Stimulated activated CD4-positive, alpha-beta T cell treated with anti-CD3 and anti-CD28 coated beads, TNF-alpha, amount 100 ng/mL, for 48 hours (primary cell): ENCODE measurements around the gene CLMN.
"Not testable (repeated sequence)": the region's sequence is repeated elsewhere in the genome, so short reads cannot be mapped to it uniquely, and the experiment has no call there.

ENCODE experiments used
- DNase-seq, 3 donors: peaks; one replicate each; pipeline ENCODE4 v3.0.0-alpha.2; 2020; ENCODE audit warnings: low read depth in 3 of 3

The CLMN gene

DNA sequence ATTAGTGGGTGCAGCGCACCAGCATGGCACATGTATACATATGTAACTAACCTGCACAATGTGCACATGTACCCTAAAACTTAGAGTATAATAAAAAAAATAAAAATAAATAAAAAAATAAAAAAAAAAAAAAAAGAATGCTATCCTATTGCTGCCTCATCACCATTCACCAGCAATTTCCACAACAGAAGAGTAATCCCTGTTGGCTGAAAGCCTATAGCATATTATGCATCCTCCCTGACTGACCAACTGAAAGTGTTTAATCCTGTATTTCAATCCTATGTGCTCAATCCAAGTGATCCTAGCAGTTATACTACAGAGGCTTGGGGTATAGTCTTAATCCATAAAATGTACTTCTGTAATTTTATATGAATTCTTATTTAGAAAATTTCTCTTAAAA lies 180.8 kb downstream of the CLMN start:
- DNase-seq: no peak

DNA sequence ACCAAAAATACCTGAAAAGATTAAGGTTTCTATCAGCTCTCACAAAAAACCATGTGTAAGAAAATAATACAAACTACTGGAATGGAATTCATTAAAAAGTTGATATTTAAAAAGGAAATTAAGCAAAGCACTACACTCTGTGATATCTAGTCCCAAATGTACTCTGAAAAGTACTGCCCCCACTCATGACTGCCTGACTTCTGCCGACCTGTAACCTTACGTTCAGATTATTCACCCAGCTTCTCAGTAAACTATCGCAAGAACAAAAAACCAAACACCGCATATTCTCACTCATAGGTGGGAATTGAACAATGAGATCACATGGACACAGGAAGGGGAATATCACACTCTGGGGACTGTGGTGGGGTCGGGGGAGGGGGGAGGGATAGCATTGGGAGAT lies 181.3 kb downstream of the CLMN start:
- not testable (repeated sequence) for DNase-seq

DNA sequence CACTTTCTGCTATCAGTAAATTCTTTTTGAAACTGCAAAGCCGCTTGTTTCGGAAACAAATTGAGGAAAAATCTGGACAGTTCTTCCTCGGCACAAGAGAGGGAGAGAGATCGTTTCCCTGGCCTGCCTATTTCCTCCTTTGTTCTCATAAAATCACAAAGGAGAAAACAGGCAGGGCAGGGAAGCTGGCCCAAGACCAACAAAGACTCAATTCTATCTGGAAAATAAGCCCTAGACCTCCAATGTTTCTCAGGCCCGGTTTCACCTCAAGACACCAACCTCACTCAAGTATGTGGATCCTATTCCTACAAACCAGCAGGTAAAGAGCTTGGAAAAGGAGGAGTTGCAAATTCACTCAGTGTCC lies 181.9 kb downstream of the CLMN start:
- DNase-seq: no peak

DNA sequence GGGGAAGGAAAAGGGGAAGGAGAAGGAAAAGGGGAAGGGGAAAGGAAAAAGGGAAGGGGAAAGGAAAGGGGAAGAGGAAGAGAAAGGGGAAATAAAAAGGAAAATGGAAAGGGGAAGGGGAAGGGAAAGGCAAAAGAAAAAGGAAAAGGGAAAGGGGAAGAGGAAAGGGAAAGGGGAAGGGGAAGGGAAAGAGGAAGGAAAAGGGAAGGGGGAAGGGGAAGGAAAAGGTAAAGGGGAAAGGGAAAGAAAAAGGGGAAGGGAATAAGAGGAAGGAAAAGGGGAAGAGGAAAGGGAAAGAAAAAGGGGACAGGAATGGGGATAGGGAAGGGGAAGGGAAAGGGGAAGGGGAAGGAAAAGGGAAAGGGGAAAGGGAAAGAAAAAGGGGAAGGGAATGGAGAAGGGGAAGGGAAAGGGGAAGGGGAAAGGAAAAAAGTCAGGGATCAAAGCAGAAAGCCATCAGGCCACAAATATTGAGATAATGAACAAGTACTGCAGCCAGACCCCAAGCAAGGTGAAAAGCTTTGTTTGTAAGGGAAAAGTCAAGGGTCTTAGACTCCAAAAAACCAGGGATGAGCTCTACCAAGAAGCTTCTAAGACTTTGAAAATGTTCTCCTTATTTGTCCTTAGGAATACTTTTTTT lies 182.4 kb downstream of the CLMN start:
- no peak for DNase-seq

DNA sequence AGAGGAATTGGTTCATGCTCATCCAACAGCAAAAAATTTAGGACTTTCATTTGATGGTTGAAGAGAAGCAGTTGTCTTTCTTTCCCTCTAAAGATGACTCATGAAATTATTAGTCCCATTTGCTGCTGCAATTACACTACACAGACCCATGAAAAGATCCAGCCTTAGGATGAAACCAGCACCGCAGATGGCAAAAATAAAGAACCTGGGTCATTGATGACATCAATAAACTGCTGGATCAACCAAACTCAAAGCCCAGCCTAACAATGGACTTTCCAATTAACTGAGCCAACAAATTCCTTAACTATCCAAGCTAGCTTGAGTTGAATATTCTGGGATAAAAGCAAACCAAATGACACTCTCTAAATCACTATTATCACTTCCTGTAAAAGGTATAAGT lies 183.1 kb downstream of the CLMN start:
- no peak for DNase-seq

DNA sequence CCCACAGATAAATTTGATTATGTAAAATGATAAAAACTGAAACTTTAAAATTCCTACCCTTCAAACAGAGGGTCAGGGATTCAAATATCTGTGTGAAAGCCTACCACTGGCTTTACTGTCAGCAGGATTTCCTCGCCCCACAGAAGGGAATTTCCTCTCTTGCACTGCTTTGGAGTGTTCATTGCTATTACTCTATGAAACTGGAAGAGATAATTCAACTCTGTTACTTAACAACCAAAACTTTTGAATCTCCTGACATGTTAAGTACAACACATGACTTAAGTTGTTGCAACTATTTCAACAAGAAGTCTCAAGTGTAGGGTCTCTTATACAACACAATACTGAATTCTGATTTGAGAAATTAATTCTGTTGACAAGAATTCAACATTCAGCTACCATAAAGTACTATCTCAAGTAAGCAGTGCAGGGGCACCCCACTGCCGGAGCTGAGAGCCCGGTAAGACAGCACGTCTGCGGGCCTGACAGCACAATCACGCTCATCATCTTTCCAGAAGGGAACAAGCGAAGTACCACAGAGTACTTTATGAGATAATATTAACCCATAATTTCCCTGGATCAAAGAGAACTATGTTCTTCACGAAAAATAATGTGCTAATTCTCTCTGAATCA lies 185.3 kb downstream of the CLMN start:
- DNase-seq: no peak

DNA sequence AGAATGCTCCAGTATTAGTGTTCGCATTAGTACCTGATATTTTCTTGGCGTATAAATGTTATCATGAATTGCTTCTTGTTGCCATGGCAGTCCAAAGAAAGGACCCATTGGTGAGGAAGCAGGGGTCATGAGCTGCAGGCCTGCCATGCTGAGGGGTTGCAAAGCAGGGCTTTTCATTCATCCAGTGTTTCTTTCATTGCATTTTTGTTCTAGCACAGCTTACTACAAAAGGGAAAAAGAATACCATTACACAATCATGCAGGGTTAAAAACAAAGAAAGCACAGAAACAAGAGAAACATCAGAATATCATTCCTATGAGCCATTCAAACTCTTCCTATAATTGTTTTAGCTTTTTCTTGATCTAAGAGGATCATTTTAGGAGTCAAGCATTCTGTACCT lies 186.4 kb downstream of the CLMN start:
- DNase-seq: no peak

DNA sequence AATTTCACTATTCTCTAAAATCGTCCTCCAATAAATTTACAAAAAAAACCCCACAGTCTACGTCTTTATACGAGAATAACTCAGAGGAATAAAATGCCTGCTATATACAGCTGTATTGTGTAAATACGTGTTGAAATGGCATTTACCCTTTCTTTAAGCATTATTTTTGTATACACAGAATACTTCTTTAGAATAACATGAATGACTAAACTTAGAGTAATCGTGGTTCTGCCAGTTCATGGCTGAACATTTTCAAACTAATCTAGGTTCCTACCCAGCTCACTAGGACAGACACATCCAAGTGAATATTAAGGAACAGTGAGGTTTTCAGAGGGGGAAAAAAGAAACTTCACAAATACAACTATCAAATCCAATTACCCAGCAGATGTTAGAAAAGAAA lies 186.9 kb downstream of the CLMN start:
- DNase-seq: no peak
